Stomach (tissue), 4 donors: ENCODE measurements around the gene SRCIN1.

ENCODE experiments used
- CTCF ChIP-seq, 7 experiments: fragments of 450-650 bp in 4 of 7; fragments of 200-600 bp in 3 of 7; sonication (generic) in 3 of 7; IDR thresholded peaks; one replicate each; pipeline ENCODE4 v1.5.1; 2016 to 2019; ENCODE audit warnings: antibody characterized with exemption in 7 of 7, control low read depth in 2 of 7, mild to moderate bottlenecking in 1 of 7
- EP300 ChIP-seq: sonication (generic); formaldehyde crosslinking; IDR thresholded peaks from one replicate; pipeline ENCODE4 v1.6.1; 2017; ENCODE audit warnings: antibody characterized with exemption
- POLR2A ChIP-seq, 4 donors: fragments of 450-650 bp; IDR thresholded peaks; one replicate each; pipeline ENCODE4 v1.6.1; 2016; ENCODE audit warnings: antibody characterized with exemption in 4 of 4, control low read depth in 2 of 4, mild to moderate bottlenecking in 1 of 4, moderate library complexity in 1 of 4
- POLR2AphosphoS5 ChIP-seq, 3 donors: sonication (generic); formaldehyde crosslinking; IDR thresholded peaks; one replicate each; pipeline ENCODE4 v1.6.1; 2016; ENCODE audit warnings: antibody characterized with exemption in 3 of 3

- TF ChIP-seq CTCF (IDR thresholded peaks at IDR 0.05) (no peak), POLR2AphosphoS5 (IDR thresholded peaks at IDR 0.05) (no peak), EP300 (no peak), POLR2A (IDR thresholded peaks at IDR 0.05) (no peak)
Observed at GRCh38 chr17:38613525-38613980, 7.8 kb upstream of the SRCIN1 start.
